HG02759 (cell line): ENCODE results near the gene ACSL3.

ENCODE experiments used
- ATAC-seq: cut with Tn5 transposase; IDR thresholded peaks from one replicate; pipeline ENCODE4 v1.9.1; 2021; ENCODE audit warnings: mild to moderate bottlenecking, moderate library complexity; ENCODE audit not compliant: unreplicated experiment

The ACSL3 gene

GRCh38 chr2:222939208-222939856, 78.5 kb downstream of the ACSL3 start:
- peak; percentile 89 for ATAC-seq

- ATAC-seq: no peak
Observed at GRCh38 chr2:222939979-222940378, 79.1 kb downstream of the ACSL3 start.

GRCh38 chr2:222941510-222942032, 80.7 kb downstream of the ACSL3 start:
- no peak for ATAC-seq

DNA sequence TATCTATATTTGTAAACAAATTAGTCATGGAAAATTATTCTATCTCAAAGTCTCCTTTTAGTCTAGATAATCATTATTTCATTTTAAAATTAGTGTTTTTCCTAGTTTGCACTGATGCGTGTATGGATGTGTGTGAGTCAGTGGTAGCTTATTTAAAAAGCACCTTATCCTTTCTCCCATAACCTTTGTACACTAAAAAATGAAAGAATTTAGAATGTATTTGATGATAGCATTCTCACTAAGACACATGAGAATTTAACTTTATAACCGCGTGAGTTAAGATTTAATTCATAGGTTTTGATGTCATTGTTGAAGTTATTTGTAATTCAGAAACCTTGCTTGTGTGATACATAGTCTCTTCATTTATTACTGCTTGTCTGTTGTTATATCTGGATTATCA, 81.7 kb downstream of the ACSL3 start:
- ATAC-seq: no peak

GRCh38 chr2:222942977-222943376, 82.1 kb downstream of the ACSL3 start:
- ATAC-seq: no peak

DNA sequence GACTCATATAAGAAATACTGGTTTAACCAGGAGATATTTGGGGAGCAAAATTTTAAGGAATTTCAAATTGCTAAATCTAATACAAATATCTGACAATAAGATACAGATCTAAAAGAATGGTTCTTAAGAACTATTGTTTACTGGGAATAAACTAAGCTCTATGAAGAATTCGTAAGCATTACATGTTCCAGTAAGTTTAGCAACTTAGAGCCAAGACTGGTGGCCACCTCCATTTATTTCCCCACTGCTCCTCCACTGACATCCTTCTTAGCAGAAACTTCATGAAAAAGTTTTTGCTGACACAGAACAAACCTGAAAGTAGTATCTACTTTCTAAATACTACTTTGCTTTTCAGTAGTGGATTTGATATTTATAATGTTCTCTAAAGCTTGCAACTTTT, 83.0 kb downstream of the ACSL3 start:
- peak; percentile 56 for ATAC-seq

- ATAC-seq: no peak
Observed at GRCh38 chr2:222944552-222944951, 83.7 kb downstream of the ACSL3 start.

- ATAC-seq: no peak
Observed at GRCh38 chr2:222944971-222945740, 84.3 kb downstream of the ACSL3 start.

DNA sequence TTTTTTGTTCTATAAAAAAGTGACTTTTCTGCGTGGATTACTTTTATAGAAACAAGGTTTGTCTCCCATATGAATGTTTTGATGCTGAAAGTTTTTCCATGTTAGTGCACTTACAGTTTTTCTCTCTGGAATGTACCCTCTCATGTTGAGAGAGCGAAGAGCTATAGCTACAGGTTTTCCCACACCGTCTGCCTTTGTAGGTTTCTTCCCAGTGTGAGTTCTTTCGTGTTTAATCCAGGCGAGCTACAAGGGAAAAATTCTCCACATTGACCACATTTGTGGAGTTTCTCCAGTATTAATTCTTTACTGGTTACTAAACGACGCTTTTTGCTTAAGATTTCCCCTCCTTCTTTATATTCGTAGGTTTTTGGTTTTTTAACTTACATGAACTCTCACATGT, 85.1 kb downstream of the ACSL3 start:
- ATAC-seq: no peak

DNA sequence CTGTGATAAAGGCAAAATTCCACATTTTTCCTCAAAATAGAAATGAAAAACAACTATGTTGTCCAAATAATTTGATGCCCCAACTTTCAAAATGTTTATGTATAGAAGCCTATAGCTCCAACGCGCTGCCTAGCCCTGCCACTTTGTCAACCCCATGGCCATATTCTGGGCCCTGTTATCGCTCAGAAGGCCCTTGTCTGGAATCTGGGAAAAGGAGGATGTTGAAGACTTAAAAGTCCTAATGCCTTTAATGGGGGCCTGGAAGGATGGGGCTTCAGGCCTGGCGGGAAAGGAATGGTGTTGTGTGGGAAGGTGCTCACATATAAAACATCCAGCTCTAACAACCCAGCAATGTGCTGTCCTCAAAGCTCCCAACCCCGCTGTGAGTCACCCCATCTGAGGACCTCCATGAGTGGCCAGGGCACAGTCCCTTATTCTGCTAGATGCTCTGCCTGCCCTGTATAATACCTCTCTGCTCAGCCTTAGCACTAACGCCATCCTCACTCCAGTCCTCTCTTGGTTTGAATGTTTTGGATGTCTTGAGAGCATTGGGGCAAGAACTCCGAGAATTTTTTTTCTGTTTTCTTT, 86.0 kb downstream of the ACSL3 start:
- no peak for ATAC-seq

- no peak for ATAC-seq
Observed at GRCh38 chr2:222949073-222949472, 88.2 kb downstream of the ACSL3 start.

- no peak for ATAC-seq
Observed at GRCh38 chr2:222949690-222950323, 89.0 kb downstream of the ACSL3 start.

DNA sequence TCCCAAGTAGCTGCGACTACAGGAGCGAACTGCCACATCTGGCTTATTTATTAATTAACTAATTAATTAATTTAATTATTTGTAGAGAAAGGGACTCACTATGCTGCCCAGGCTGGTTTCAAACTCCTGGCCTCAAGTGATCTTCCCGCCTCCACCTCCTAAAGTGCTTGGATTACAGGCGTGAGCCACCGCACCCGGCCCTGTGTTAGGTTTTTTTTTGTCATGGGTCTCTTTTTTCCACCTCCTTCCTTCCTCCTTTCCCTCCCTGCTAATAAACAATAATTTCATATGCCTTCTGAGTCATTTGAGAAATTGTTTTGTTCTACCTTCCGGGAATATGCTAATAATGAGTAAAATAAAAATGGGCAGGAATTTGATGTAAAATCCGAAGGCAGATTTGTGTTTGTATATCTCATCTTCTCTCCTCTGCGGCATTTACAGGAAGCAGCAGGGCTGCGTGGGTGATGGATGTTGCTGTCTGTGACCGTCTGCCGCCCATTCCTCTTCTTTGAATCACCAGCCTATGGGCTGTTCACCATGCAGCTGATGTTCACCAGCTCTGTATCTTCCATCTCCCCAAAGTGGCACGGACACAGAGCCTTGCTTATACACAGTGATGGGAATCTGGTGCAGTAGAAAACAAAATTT, 89.9 kb downstream of the ACSL3 start:
- ATAC-seq: no peak

- no peak for ATAC-seq
Observed at GRCh38 chr2:222952204-222952603, 91.4 kb downstream of the ACSL3 start.

- ATAC-seq: no peak
Observed at GRCh38 chr2:222955008-222955407, 94.2 kb downstream of the ACSL3 start.

DNA sequence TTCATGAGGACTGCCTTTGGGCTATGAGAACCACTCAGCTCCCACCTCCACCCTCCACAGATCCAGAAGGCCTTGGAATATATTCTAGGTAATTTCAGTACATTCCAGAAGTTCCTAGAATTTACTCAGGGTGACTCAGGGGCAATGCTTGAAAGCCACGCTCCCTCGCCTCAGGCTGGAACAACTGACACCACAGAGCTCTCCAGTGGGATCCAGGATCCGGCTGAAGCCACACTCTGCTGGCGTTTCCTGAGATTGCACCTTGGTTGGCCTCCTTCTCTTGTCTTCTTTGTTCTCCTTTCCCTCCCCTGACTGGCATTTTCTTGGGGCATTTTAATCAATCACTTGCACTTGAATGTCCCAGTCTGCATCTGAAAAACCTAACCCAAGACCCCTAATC, 98.5 kb downstream of the ACSL3 start:
- ATAC-seq: no peak

DNA sequence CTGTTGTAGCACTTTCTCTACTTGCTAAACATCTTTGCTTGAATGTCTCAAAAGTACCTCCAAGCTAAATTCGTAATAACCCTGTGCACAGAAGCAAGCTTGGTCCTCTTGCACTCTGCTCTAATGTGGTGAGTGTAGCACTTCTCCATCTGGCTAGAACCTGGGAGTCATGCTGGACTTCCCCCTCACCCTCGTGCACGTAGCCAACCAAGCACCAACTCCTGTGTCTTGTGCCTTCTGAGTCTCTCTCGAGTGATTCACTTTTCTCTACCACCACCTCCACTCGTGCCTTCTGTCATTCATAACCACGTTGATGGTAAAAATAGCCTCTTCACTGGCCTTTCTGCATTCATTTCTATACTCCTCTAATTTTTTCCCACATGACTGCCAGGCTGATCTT, 99.3 kb downstream of the ACSL3 start:
- ATAC-seq: peak; percentile 72

- ATAC-seq: no peak
Observed at GRCh38 chr2:222963641-222964040, 102.8 kb downstream of the ACSL3 start.

- no peak for ATAC-seq
Observed at GRCh38 chr2:222964376-222965031, 103.7 kb downstream of the ACSL3 start.

GRCh38 chr2:222965555-222965954, 104.7 kb downstream of the ACSL3 start:
- ATAC-seq: no peak
